ENCODE results near the gene IKZF5. TPM values are rescaled to one million over a fixed set of nuclear protein-coding genes. Genes with fewer than 3 reads are reported as not detected.

Gene IKZF5
- polyA plus RNA-seq, 3 donors, result 8.6 to 12.8 (median 9.8) TPM

GRCh38 chr10:122974543-122975064, 34.0 kb downstream of the IKZF5 start:
- Histone ChIP-seq H3K9me3 (replicated peaks in 1 of 2; ENCODE audit: control insufficient read depth in 1 of 2, insufficient read depth in 1 of 2, low read length in 2 of 2) (no peaks in the 10 kb centered on the region), H3K27me3 (ENCODE audit: control insufficient read depth in 2 of 2, insufficient read depth in 2 of 2, low read length in 2 of 2) (peaks cover 3 to 6% of the 10 kb centered on the region in 2 donors), H4K20me1 (ENCODE audit: insufficient read depth, low read length) (no peaks in the 10 kb centered on the region), H3K79me2 (ENCODE audit: insufficient read depth, low read length) (no peaks in the 10 kb centered on the region), H3K4me1 (ENCODE audit: control insufficient read depth in 1 of 2, insufficient read depth in 2 of 2, low read length in 2 of 2) (peaks cover 3% of the 10 kb centered on the region in 2 donors), H3K4me2 (replicated peaks; ENCODE audit: extremely low read depth, low read length, poor library complexity, severe bottlenecking) (no peak overlapping the region), H3K27ac (ENCODE audit: low read depth in 1 of 2, low read length in 2 of 2) (no peak overlapping the region), H2AFZ (ENCODE audit: insufficient read depth, low read depth, low read length, poor library complexity, severe bottlenecking) (no peak overlapping the region), H3K4me3 (replicated peaks in 1 of 3; ENCODE audit: low read depth in 2 of 3, low read length in 3 of 3) (no peak overlapping the region), H3K36me3 (replicated peaks in 1 of 2; ENCODE audit: control insufficient read depth in 1 of 2, insufficient read depth in 2 of 2, low read length in 2 of 2) (no peaks in the 10 kb centered on the region), H3K9ac (ENCODE audit: insufficient read depth, low read length, poor library complexity, severe bottlenecking) (no peak overlapping the region)
- no peaks in the 10 kb centered on the region for H3K36me3 Mint-ChIP-seq
- DNase-seq, result no peak
- intact Hi-C loops (cut with micrococcal nuclease), result no loop called here
- peaks cover 1 to 14% (median 3%) of the 10 kb centered on the region in 3 donors for H3K27me3 Mint-ChIP-seq (ENCODE audit: low read depth in 3 of 3)
- no peaks in the 10 kb centered on the region for H3K9me3 Mint-ChIP-seq
- TF ChIP-seq CTCF (IDR thresholded peaks at IDR 0.05), result no peak
- no peak overlapping the region for H3K4me3 Mint-ChIP-seq
- H3K4me1 Mint-ChIP-seq, result peaks cover 6% of the 10 kb centered on the region
- no peak overlapping the region for H3K27ac Mint-ChIP-seq
- no CpG with 5 or more reads among the region's 3 CpGs for WGBS (ENCODE audit: insufficient coverage)

- no peak overlapping the region for H3K4me3 ChIP-seq (replicated peaks in 1 of 3; ENCODE audit: low read depth in 2 of 3, low read length in 3 of 3)
- peaks cover 3 to 6% of the 10 kb centered on the region in 2 donors for H3K27me3 ChIP-seq (ENCODE audit: control insufficient read depth in 2 of 2, insufficient read depth in 2 of 2, low read length in 2 of 2)
- DNase-seq, result no peak
- H3K9me3 Mint-ChIP-seq, result peaks cover 0 to 4% (median 0%) of the 10 kb centered on the region in 7 donors
- H3K36me3 ChIP-seq (replicated peaks in 1 of 2; ENCODE audit: control insufficient read depth in 1 of 2, insufficient read depth in 2 of 2, low read length in 2 of 2), result no peaks in the 10 kb centered on the region
- no peak overlapping the region for H3K27ac ChIP-seq (ENCODE audit: low read depth in 1 of 2, low read length in 2 of 2)
- WGBS (ENCODE audit: insufficient coverage), result 88% methylated on average over 1 of the region's 5 CpGs
- no peak overlapping the region for H3K27ac Mint-ChIP-seq
- H3K4me3 Mint-ChIP-seq, result no peak overlapping the region
- H3K9me3 ChIP-seq (replicated peaks in 1 of 2; ENCODE audit: control insufficient read depth in 1 of 2, insufficient read depth in 1 of 2, low read length in 2 of 2), result no peaks in the 10 kb centered on the region
- H4K20me1 ChIP-seq (ENCODE audit: insufficient read depth, low read length), result no peaks in the 10 kb centered on the region
- no peaks in the 10 kb centered on the region for H3K79me2 ChIP-seq (ENCODE audit: insufficient read depth, low read length)
- no peak overlapping the region for H2AFZ ChIP-seq (ENCODE audit: insufficient read depth, low read depth, low read length, poor library complexity, severe bottlenecking)
- H3K27me3 Mint-ChIP-seq (ENCODE audit: low read depth in 3 of 3), result peaks cover 1 to 14% (median 6%) of the 10 kb centered on the region in 3 donors
- H3K4me1 ChIP-seq (ENCODE audit: control insufficient read depth in 1 of 2, insufficient read depth in 2 of 2, low read length in 2 of 2), result no peaks in the 10 kb centered on the region
- no peaks in the 10 kb centered on the region for H3K36me3 Mint-ChIP-seq
- no peak overlapping the region for H3K4me2 ChIP-seq (replicated peaks; ENCODE audit: extremely low read depth, low read length, poor library complexity, severe bottlenecking)
- no peak for TF ChIP-seq CTCF (IDR thresholded peaks at IDR 0.05)
- H3K9ac ChIP-seq (ENCODE audit: insufficient read depth, low read length, poor library complexity, severe bottlenecking), result no peak overlapping the region
- intact Hi-C loops (cut with micrococcal nuclease), result no loop called here
- peaks cover 6% of the 10 kb centered on the region for H3K4me1 Mint-ChIP-seq
Observed at GRCh38 chr10:122974023-122974422, 34.6 kb downstream of the IKZF5 start.
